NCI-H82 (cell line): ENCODE measurements around the gene MAMDC2.

Experiments
- DNase-seq: peaks from one replicate; lab custom pipeline; 2025; lab: John Stamatoyannopoulos, UW

The MAMDC2 gene

GRCh38 chr9:70065572-70065971 is 21.9 kb downstream of the MAMDC2 start:
- DNase-seq = no peak

GRCh38 chr9:70066418-70066817 is 22.8 kb downstream of the MAMDC2 start:
- no peak for DNase-seq

GRCh38 chr9:70066874-70067273 is 23.2 kb downstream of the MAMDC2 start:
- no peak for DNase-seq

GRCh38 chr9:70069704-70070103 is 26.1 kb downstream of the MAMDC2 start:
- no peak for DNase-seq

- DNase-seq = no peak
These were observed 29.5 kb downstream of the MAMDC2 start for GRCh38 chr9:70073193-70073592.

GRCh38 chr9:70073756-70074155 is 30.1 kb downstream of the MAMDC2 start:
- no peak for DNase-seq

- no peak for DNase-seq
These were observed 33.0 kb downstream of the MAMDC2 start for GRCh38 chr9:70076678-70077077.

- DNase-seq = no peak
These were observed 35.9 kb downstream of the MAMDC2 start for GRCh38 chr9:70079417-70080037.

GRCh38 chr9:70080481-70081119 is 37.0 kb downstream of the MAMDC2 start:
- peak; percentile 32 for DNase-seq

GRCh38 chr9:70081120-70081495 is 37.5 kb downstream of the MAMDC2 start:
- no peak for DNase-seq

GRCh38 chr9:70083429-70083828 is 39.8 kb downstream of the MAMDC2 start:
- no peak for DNase-seq

GRCh38 chr9:70085241-70085640 is 41.6 kb downstream of the MAMDC2 start:
- peak; percentile 98 for DNase-seq

GRCh38 chr9:70091103-70091502 is 47.5 kb downstream of the MAMDC2 start:
- no peak for DNase-seq

GRCh38 chr9:70091572-70091971 is 47.9 kb downstream of the MAMDC2 start:
- peak; percentile 8 for DNase-seq

GRCh38 chr9:70092190-70092589 is 48.5 kb downstream of the MAMDC2 start:
- DNase-seq = no peak

GRCh38 chr9:70093095-70093494 is 49.4 kb downstream of the MAMDC2 start:
- no peak for DNase-seq

GRCh38 chr9:70093944-70094343 is 50.3 kb downstream of the MAMDC2 start:
- DNase-seq = peak; percentile 78

GRCh38 chr9:70094747-70095146 is 51.1 kb downstream of the MAMDC2 start:
- no peak for DNase-seq

GRCh38 chr9:70097187-70097586 is 53.5 kb downstream of the MAMDC2 start:
- no peak for DNase-seq

- no peak for DNase-seq
These were observed 56.7 kb downstream of the MAMDC2 start for GRCh38 chr9:70100362-70100761.

- no peak for DNase-seq
These were observed 57.6 kb downstream of the MAMDC2 start for GRCh38 chr9:70101265-70101664.

- no peak for DNase-seq
These were observed 61.5 kb downstream of the MAMDC2 start for GRCh38 chr9:70105147-70105546.

- no peak for DNase-seq
These were observed 62.9 kb downstream of the MAMDC2 start for GRCh38 chr9:70106571-70106970.

GRCh38 chr9:70107558-70107957 is 63.9 kb downstream of the MAMDC2 start:
- no peak for DNase-seq
